Measurements from ENCODE around the gene PPP1R17.
A peak's percentile ranks its signal among the peaks of the same experiment; 100 is the strongest.

The PPP1R17 gene

GRCh38 chr7:31699050-31699449 is 12.0 kb downstream of the PPP1R17 start:
- no peak for DNase-seq

GRCh38 chr7:31702354-31702753 is 15.3 kb downstream of the PPP1R17 start:
- no peak for ATAC-seq
- no peak for DNase-seq

More at GRCh38 chr7:31699050-31699449, 12.0 kb downstream of the PPP1R17 start:
- ATAC-seq, result no peak

- DNase-seq, result no peak
- ATAC-seq, result no peak
Observed at GRCh38 chr7:31705377-31705776, 18.4 kb downstream of the PPP1R17 start.

- no peak for ATAC-seq
Observed at GRCh38 chr7:31707089-31707488, 20.1 kb downstream of the PPP1R17 start.

GRCh38 chr7:31710171-31710570 is 23.2 kb downstream of the PPP1R17 start:
- ATAC-seq (no peak), DNase-seq (no peak)

More at GRCh38 chr7:31707089-31707488, 20.1 kb downstream of the PPP1R17 start:
- DNase-seq, result no peak

- no peak for DNase-seq
- no peak for ATAC-seq
Observed at GRCh38 chr7:31716355-31716754, 29.3 kb downstream of the PPP1R17 start.

GRCh38 chr7:31720366-31720765 is 33.4 kb downstream of the PPP1R17 start:
- no peak for ATAC-seq
- no peak for DNase-seq

- no peak for ATAC-seq
- no peak for DNase-seq
Observed at GRCh38 chr7:31724696-31725095, 37.7 kb downstream of the PPP1R17 start.

- no peak for ATAC-seq
Observed at GRCh38 chr7:31729195-31729804, 42.3 kb downstream of the PPP1R17 start.

GRCh38 chr7:31734456-31734855 is 47.4 kb downstream of the PPP1R17 start:
- DNase-seq (no peak), ATAC-seq (no peak)

More at GRCh38 chr7:31729195-31729804, 42.3 kb downstream of the PPP1R17 start:
- no peak for DNase-seq

- peak; percentile 8 for DNase-seq
- ATAC-seq, result no peak
Observed at GRCh38 chr7:31735991-31736982, 49.3 kb downstream of the PPP1R17 start.

- ATAC-seq, result no peak
- no peak for DNase-seq
Observed at GRCh38 chr7:31741852-31742251, 54.8 kb downstream of the PPP1R17 start.

GRCh38 chr7:31744294-31744874 is 57.4 kb downstream of the PPP1R17 start:
- ATAC-seq, result no peak
- peak; percentile 42 for DNase-seq

GRCh38 chr7:31747553-31747952 is 60.5 kb downstream of the PPP1R17 start:
- ATAC-seq (no peak), DNase-seq (no peak)

GRCh38 chr7:31748084-31748483 is 61.1 kb downstream of the PPP1R17 start:
- DNase-seq, result no peak
- no peak for ATAC-seq

- DNase-seq (no peak), ATAC-seq (no peak)
Observed at GRCh38 chr7:31751726-31752125, 64.7 kb downstream of the PPP1R17 start.
